Measurements from ENCODE around the gene XPA. TPM values are rescaled to one million over a fixed set of nuclear protein-coding genes. Genes with fewer than 3 reads are reported as not detected.

Gene XPA
- total RNA-seq, 1 donor from 2014 or later, result 10.0 TPM

GRCh38 chr9:97682242-97682641, 14.9 kb downstream of the XPA start:
- Mint-ChIP-seq H3K9me3 (ENCODE audit: unreplicated experiment) (no peaks in the 10 kb centered on the region), H3K27me3 (ENCODE audit: unreplicated experiment) (peaks cover 2% of the 10 kb centered on the region), H3K4me3 (ENCODE audit: unreplicated experiment) (no peak overlapping the region), H3K4me1 (ENCODE audit: unreplicated experiment) (no peaks in the 10 kb centered on the region), H3K27ac (ENCODE audit: unreplicated experiment) (no peak overlapping the region), H3K36me3 (ENCODE audit: low read depth, unreplicated experiment) (peaks cover 4% of the 10 kb centered on the region)
- TF ChIP-seq, protein P1, sequence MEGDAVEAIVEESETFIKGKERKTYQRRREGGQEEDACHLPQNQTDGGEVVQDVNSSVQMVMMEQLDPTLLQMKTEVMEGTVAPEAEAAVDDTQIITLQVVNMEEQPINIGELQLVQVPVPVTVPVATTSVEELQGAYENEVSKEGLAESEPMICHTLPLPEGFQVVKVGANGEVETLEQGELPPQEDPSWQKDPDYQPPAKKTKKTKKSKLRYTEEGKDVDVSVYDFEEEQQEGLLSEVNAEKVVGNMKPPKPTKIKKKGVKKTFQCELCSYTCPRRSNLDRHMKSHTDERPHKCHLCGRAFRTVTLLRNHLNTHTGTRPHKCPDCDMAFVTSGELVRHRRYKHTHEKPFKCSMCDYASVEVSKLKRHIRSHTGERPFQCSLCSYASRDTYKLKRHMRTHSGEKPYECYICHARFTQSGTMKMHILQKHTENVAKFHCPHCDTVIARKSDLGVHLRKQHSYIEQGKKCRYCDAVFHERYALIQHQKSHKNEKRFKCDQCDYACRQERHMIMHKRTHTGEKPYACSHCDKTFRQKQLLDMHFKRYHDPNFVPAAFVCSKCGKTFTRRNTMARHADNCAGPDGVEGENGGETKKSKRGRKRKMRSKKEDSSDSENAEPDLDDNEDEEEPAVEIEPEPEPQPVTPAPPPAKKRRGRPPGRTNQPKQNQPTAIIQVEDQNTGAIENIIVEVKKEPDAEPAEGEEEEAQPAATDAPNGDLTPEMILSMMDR (IDR thresholded peaks at IDR 0.05; ENCODE audit: unreplicated experiment), result no peak
- no peak for DNase-seq (ENCODE audit: low spot score)

GRCh38 chr9:97675655-97676054, 21.5 kb downstream of the XPA start:
- TF ChIP-seq, protein P1 (IDR thresholded peaks at IDR 0.05; ENCODE audit: unreplicated experiment), result no peak
- no peak for DNase-seq (ENCODE audit: low spot score)
- Mint-ChIP-seq H3K27ac (ENCODE audit: unreplicated experiment) (no peak overlapping the region), H3K9me3 (ENCODE audit: unreplicated experiment) (no peaks in the 10 kb centered on the region), H3K4me3 (ENCODE audit: unreplicated experiment) (no peak overlapping the region), H3K36me3 (ENCODE audit: low read depth, unreplicated experiment) (peaks cover 8% of the 10 kb centered on the region), H3K27me3 (ENCODE audit: unreplicated experiment) (no peaks in the 10 kb centered on the region), H3K4me1 (ENCODE audit: unreplicated experiment) (no peaks in the 10 kb centered on the region)

DNA sequence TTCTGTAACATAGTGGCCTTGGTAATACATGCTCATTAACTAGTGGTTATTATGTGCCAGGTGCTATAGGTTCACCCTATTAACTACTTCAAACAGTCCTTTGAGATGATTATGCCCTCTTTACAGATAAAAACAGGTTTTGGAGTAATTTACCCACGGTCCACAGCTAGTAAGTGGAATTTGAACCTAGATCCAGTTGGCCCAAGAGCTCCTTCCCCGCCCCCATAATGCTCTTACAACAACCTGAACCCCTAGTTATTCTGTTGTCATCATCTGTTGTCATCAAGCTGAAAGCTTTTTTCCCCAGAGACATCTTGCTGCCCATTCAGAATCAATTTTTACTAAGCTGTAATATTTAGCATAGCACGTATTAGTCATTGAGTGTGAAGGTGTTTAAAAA, 23.2 kb downstream of the XPA start:
- TF ChIP-seq, protein P1 (IDR thresholded peaks at IDR 0.05; ENCODE audit: unreplicated experiment), result no peak
- Mint-ChIP-seq H3K4me1 (ENCODE audit: unreplicated experiment) (no peaks in the 10 kb centered on the region), H3K4me3 (ENCODE audit: unreplicated experiment) (no peak overlapping the region), H3K9me3 (ENCODE audit: unreplicated experiment) (no peaks in the 10 kb centered on the region), H3K27me3 (ENCODE audit: unreplicated experiment) (no peaks in the 10 kb centered on the region), H3K36me3 (ENCODE audit: low read depth, unreplicated experiment) (peaks cover 25% of the 10 kb centered on the region), H3K27ac (ENCODE audit: unreplicated experiment) (no peak overlapping the region)
- no peak for DNase-seq (ENCODE audit: low spot score)

- no peak overlapping the region for H3K4me3 Mint-ChIP-seq (ENCODE audit: unreplicated experiment)
- H3K27ac Mint-ChIP-seq (ENCODE audit: unreplicated experiment), result no peak overlapping the region
- H3K4me1 Mint-ChIP-seq (ENCODE audit: unreplicated experiment), result no peaks in the 10 kb centered on the region
- H3K27me3 Mint-ChIP-seq (ENCODE audit: unreplicated experiment), result no peaks in the 10 kb centered on the region
- no peak for DNase-seq (ENCODE audit: low spot score)
- H3K9me3 Mint-ChIP-seq (ENCODE audit: unreplicated experiment), result no peaks in the 10 kb centered on the region
- TF ChIP-seq, protein P1 (IDR thresholded peaks at IDR 0.05; ENCODE audit: unreplicated experiment), result no peak
- peaks cover 25% of the 10 kb centered on the region for H3K36me3 Mint-ChIP-seq (ENCODE audit: low read depth, unreplicated experiment)
These were observed 24.7 kb downstream of the XPA start for GRCh38 chr9:97672403-97672802.

GRCh38 chr9:97670586-97670985, 26.6 kb downstream of the XPA start:
- Mint-ChIP-seq H3K27ac (ENCODE audit: unreplicated experiment) (no peak overlapping the region), H3K9me3 (ENCODE audit: unreplicated experiment) (no peaks in the 10 kb centered on the region), H3K27me3 (ENCODE audit: unreplicated experiment) (no peaks in the 10 kb centered on the region), H3K36me3 (ENCODE audit: low read depth, unreplicated experiment) (peaks cover 32% of the 10 kb centered on the region), H3K4me3 (ENCODE audit: unreplicated experiment) (no peak overlapping the region), H3K4me1 (ENCODE audit: unreplicated experiment) (peaks cover 2% of the 10 kb centered on the region)
- TF ChIP-seq, protein P1 (IDR thresholded peaks at IDR 0.05; ENCODE audit: unreplicated experiment), result no peak
- DNase-seq (ENCODE audit: low spot score), result no peak
